D721Med (cell line): Measurements from ENCODE around the gene HOXB4.

Experiments
- DNase-seq: peaks from one replicate; pipeline ENCODE4 v3.0.0; 2011; ENCODE audit warnings: low spot score; ENCODE audit not compliant: insufficient read length
- FAIRE-seq: peaks from 2 replicates; lab custom pipeline; 2011; peaks lifted over from hg19 to GRCh38; lab: Jason Lieb, UNC
- CTCF ChIP-seq: IDR thresholded peaks from 2 replicates; pipeline ENCODE4 v1.5.1; 2012; ENCODE audit warnings: mild to moderate bottlenecking, control low read depth; ENCODE audit not compliant: insufficient read depth; ENCODE audit errors: missing control alignments

Gene HOXB4

GRCh38 chr17:48563867-48564187 lies 14.3 kb downstream of the HOXB4 start:
- no peak for DNase-seq
- FAIRE-seq: no peak
- no peak for TF ChIP-seq CTCF

DNA sequence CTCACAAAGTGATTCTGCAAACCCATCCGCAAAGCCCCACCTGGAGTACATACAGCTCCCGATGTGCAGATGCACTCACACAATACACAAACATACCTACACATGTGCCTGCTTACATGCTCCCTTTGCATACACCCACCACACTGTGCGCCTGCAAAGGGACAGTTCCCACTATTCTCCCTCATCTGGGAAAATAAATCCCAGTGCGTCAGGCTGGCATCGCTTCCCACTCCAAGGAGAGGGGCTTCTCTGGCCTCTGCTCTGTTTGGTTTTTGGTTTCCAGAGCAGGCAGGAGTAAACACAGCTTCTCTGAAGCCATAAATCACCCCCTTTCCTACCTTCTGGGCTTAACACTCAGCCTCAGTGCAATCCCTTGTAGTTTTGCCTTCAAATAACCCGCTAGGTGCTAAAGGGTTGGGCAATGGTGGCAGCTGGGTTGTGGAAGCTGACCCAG lies 14.7 kb downstream of the HOXB4 start:
- FAIRE-seq: no peak
- DNase-seq: no peak
- no peak for TF ChIP-seq CTCF

DNA sequence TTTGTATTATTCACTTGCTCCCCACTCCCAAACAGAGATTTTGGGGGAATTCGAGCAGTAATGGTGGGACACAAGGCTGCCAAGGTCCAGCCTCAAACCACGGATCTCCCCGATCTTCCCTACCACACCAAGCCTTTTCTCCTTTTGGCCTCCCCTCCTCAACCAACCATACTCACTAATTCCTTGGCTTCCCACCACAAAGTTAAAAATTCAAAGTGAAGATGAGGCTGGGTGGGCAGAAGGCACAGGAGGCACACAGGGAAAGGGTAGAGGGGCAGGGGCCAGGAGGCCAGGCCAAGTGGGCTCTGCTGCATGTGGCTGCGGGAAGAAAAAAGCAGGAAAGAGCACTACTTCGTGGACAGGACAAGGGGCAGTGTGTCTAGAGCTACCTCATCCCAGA lies 15.2 kb downstream of the HOXB4 start:
- FAIRE-seq (no peak), DNase-seq (no peak)
- TF ChIP-seq CTCF: no peak

DNA sequence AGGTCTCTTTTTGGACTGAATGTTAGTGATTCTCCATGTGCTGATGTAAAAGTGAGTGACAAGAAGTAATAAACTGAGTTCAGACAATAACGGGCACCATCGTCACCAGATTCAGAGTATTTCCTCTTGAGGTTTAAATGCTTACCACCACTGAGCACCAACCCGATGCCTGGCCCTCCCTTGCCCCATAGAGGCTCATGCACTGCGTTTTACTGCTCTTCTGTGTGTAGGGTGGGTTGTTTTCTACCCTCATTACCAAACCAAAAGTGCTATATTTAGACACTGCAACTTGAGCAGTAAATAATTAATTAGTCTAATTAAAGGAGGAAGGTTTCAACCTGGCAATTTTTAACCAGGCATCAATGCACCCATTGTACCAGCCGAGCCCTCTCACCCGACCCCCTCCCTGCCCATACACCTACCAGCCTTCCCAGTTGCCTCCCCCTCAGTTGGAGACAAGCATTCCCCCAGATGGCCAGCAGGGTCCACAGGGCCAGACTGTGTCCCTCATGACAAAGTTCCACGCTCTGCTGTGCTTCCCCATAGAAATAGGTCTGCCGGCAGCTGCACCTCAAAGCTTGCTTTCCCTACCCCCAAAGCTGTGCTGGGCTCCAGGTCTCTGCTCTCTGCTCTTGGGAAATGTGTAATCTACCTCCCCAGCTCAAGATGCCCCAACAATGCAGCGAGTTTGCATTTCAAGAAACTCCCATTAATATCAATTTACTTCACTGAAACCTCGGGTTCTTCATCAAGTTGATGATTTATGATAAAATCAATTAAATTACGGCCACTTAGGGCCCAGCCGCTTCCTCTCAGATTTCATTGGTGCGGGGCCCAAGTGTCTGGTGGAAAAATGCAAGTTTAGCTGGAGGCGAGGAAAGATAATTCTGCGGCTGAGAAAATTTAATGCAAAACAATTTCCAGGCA lies 16.0 kb downstream of the HOXB4 start:
- TF ChIP-seq CTCF: no peak
- FAIRE-seq (no peak), DNase-seq (no peak)

GRCh38 chr17:48559840-48560817 lies 18.0 kb downstream of the HOXB4 start:
- no peak for FAIRE-seq
- no peak for DNase-seq

DNA sequence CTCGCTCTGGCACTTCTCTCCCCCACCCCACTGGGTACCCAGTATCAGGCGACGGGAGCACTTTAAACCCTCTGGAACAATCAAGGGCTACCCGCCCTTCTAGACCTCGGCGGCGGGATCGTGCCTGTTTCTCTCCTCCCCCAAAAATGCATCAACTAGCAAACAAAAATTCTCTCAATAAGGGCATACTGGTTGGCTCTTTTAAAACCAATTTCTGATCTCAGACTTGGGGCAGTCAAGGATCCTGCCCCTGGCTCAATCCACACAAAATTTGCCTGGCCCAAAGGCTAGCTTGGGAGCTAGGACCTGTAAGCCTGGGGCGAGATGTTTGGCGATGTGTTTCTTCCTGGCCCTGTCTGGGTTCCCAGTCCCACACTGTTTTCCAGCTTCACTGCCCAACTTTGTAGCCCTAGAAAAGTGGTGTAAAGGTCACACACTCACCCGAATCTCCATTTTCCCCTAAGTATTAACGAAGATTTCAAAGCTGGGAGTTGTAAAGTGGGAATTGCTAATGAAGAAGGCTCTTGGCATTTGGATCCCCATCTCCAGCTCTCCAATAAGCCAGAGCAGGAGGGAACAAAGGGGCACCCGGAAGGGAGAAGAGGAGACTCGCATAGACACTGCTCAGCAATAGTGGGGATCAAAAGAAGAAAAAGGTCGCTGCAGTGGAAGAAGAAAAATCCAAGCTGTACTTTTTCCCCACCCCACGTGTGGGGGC lies 18.9 kb downstream of the HOXB4 start:
- no peak for TF ChIP-seq CTCF
- no peak for DNase-seq
- no peak for FAIRE-seq

More at GRCh38 chr17:48559840-48560817, 18.0 kb downstream of the HOXB4 start:
- TF ChIP-seq CTCF: no peak
